Measurements from ENCODE around the gene LPAR3.
"Not testable (repeated sequence)": the region's sequence is repeated elsewhere in the genome, so short reads cannot be mapped to it uniquely, and the experiment has no call there.

Gene LPAR3, protein sequence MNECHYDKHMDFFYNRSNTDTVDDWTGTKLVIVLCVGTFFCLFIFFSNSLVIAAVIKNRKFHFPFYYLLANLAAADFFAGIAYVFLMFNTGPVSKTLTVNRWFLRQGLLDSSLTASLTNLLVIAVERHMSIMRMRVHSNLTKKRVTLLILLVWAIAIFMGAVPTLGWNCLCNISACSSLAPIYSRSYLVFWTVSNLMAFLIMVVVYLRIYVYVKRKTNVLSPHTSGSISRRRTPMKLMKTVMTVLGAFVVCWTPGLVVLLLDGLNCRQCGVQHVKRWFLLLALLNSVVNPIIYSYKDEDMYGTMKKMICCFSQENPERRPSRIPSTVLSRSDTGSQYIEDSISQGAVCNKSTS

DNA sequence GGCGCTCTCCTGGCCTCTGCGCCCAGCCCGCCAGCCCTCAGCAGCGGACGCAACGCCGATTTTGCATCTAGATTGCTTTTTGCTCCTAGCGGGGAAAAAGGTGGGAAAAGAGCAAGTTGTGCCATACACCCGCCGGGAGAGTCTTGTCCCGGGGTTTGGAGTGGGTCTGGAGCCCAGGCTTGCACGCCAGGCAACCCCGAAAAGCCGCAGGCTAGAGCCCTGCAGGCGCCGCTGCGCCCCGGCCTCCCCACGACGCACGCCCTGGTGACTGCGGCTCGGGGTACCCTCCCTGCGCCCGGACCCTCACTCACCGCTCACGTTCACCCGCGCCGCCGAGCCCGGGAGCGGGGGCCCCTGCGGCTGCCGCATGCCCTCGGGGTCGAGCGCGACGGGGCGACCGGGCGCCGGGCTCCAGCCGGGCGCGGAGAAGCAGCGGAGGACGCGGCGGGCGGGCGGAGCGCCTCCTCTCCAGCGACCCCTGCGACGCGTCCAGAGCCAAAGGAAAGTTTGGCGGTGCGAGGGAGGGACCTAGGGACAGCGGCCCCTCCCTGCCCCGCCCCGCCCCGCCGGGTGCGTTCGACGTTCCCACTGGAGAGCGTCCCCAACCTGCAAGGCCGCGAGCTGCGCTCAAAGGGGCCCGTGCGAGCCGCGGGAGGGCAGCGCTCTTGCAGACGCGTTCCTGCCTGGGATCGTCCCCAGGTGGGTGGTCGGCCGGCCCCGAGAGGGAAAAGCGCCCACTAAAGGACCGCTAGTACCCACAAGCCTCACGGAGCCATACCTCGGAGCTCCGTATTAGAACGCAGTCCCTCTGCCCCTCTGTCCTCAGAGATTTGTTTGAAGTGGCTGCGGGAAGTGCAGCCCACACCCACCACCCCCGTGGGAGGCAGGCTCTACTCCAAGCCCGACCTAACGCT, at the start of gene LPAR3:
LPAR3 (minus strand) TSS at position 502 of the 914 bp plus-strand sequence. CDS start 27,086 bp downstream, outside the sequence.
- DNase-seq, result no peak

DNA sequence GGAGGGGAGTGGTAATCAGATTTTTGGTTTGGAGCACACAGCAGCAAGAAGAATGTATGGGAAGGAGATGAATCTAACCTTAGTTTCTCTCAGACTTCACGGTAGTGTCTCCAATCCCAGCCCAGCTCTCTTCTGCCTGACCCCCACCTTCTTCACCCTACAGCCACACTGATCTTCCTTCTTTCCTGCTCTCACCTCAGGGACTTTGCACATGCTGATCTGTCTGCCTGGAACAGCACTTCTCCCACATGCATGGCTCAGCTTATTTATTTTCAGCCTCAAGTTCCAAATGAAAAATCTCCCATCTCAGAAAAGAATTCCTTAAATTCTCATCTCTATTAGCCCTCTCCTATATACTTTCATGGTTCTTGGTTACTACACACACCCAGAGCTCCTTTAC, 48.8 kb upstream of the LPAR3 start:
- DNase-seq, result no peak

DNA sequence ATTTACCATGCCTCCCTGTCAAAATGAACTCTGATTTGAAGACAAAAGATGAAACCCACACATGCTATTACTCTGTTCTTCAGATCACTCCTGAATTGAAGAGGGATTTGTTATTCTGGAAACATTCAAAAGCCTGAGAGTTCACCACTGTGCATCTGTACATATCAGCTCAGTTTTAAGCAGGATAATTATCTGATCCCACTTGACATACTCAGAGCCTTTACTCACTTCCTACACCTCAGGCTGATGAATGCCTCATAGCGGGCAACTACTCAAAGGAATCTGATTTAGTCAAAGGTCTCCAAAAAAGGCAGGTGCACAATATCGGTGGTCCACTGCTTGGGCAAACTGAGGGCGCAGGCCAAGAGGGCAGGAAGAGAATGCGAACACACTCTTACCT, 47.5 kb upstream of the LPAR3 start:
- DNase-seq, result no peak

DNA sequence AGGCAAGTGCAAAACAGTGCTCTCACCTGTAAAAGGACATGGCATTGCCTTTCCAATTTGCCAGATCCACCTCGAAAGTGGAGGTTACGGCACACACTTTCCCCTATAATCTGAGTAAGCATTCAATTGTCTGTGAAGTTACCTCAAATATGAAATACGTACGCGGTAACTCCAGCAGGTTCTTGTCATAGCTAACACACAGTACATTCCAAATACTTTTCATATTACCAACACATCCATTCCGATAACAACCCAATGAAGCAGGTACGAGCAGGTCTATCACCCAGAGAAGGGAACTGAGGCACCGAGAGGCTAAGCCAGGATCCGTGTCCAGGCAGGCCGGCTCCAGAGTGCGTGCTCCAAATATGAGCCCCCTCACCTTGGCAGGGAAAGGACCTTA, 46.8 kb upstream of the LPAR3 start:
- no peak for DNase-seq

DNA sequence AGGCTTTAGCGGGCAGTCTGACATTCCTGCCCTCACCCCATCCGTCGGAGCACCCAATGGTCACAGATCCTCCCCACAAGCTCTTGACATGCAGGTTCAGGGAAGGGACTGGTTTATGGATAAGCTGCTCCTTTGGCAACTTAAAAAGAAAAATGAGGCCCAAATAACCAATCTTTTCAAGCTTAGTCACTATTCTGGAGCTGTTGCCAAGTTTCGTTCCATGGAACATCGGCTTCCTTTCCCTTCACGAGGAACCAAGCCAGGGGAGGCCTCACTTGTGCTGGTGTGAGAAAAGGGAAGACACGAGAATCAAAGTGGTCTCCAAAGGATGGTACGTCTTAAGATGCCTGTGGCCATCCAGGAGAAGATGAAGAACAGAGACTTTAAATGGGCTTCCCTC, 46.1 kb upstream of the LPAR3 start:
- DNase-seq, result no peak

DNA sequence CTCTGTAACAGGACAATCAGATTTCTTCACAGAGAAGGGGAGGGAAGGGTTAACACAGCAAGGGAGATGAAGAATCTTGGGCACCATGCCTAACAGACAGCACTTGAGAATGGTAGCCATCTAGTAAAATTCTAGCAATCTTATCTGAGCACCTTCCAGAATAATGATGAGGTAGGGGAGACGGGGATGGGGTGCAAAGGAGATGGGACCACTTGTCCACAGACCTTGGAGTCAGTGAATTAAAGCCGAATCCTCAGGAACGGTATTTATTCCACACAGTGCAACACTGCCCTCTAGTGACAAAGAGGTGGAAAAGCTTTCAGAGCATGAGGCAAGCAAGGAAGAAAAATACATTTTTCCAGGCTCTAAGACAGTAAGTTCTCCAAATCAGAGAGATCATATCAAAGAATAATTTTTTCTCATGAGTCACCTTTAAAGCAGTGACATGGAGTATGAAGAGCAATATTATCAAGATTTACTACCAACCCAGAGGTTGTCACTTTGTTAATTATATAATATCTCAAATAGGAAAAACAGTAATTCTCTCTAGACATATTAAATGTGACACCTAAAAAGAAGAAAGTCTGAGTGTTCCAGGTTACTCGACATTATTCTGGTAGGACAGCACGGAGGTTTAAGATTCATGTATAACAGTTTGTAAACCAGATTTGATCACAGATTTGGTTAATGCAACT, 43.3 kb upstream of the LPAR3 start:
- no peak for DNase-seq

DNA sequence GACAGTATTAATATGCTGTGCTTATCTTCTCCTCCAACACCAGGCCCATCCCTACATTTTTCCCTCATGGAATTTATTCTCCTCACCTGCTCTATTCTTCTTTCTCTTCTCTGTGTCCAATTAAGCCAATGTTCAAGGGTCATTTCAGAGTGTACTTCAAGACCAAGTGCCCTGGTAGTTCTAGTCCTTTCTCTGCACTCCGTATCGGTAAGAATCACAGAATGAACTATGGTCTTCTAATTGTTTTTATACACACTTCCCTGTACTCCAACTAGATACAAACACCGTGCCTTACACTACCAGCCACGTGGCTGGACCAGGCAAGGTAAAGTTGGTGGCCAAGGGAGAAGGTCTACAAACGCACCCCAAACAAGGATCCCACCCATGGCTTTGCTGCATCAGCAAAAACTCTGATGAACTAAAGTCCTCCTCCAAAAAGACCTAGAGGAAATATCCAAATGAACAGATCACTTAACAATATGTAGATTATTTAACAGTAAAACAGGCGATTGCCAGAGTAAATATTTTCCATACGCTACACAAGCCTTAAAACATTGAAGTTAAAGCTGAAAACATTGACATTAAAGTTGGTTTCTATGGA, 40.1 kb upstream of the LPAR3 start:
- DNase-seq, result no peak

DNA sequence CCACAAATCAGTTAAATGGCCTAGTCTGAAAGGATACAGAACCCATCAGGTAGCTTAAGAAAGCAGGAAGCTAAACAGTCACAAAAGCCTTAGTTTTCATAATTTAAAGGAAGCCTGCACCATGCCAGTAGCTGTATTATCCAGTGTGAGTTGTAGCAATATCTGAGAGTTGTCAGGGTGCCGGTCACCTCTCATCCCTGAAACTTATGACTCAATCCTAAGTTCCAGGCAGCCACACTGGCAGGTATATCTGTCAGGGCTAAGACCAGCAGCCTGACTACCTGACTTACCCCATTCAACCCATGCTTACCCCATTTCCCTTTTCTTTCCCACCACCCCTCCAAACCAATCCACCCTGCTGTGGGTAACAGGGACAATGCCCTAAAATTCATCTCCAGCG, 37.8 kb upstream of the LPAR3 start:
- no peak for DNase-seq

DNA sequence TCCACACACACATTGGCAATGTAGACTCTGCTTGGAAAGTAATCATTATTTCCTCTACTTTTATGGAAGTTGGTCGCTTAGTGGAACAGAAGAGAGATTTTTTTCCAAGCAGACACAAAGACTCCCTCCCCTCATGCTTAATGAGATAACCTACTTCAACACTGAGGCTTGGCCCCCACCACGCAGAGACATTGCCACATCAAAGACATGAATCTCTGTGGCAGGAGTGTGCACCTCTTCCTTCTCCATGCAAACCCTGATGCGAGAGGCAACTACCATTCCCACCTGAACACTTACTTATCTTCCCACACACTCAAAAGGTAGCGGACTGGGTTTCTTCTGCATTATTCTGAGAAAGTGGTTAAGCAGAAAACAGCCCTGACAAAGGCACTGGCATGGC, 37.3 kb upstream of the LPAR3 start:
- no peak for DNase-seq

DNA sequence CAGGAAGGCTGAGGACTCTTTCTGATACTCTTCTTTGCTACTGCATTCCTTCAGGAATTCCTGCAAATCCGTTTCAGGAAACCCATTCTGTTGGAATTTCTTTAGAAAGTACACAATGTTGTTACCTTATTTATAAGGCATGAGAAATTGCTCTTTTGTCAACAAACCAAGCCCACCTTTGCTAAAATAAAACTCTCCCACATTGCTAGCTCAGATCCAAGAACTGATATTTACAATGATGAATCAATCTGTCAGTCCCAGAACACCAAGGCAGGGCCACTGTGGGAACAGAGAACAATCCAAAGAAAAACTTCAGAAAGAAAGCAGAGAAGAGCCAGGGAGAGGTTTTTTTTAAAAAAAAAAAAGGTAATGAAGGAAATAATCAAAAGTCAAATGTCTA, 36.6 kb upstream of the LPAR3 start:
- no peak for DNase-seq

DNA sequence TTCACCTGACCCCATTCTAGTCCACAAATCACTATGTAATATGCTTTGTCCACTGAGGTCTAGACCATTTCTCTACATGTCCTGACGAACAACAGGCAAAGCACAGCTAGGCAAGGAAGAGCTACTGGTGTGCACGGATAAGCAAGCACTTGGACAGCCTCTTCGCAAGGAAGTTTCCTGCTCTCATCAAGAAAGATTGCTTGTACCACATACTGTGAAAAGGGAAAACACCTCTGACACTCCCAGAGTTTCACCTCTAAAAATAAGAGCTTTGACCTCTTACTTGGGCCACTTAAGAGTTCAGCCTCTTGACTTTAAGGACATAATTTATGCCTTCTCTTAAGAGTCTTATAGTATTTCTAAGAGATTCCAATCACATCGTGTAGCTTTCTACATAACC, 36.0 kb upstream of the LPAR3 start:
- DNase-seq, result no peak

DNA sequence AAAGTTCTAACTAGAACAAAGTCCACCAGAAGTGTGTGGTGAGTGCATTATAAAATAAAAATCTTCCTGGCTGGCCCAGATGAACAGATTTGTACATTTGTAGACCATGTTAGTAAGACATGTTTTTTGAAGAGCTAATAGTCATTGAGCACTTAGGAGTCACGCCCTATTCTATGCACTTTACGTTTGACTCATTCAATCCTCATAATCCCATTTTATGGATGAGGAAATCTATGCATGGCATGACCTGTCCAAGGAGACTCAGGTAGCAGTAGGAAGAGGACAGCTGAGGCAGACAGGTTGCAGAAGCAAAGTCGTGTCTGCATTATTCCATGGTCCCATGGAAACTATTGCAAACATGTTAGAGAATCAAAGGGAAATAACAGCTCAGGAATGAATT, 30.3 kb upstream of the LPAR3 start:
- no peak for DNase-seq

DNA sequence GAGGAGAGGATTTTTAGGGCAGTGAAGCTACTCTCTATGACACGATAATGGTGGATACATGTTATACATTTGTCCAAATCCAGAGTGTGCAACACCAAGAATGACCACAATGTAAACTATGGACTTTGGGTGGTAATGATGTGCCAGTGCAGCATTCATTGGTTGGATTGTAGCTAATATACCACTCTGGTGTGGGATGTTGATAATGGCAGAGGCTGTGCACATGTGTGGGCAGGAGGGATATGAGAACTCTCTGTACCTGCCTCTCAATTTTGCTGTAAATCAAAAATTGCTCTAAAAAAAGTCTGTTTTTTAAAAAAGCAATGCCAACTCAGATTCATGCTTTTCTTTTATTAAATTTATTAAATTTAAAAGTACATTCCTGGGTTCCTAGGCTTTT, 27.2 kb upstream of the LPAR3 start:
- no peak for DNase-seq

DNA sequence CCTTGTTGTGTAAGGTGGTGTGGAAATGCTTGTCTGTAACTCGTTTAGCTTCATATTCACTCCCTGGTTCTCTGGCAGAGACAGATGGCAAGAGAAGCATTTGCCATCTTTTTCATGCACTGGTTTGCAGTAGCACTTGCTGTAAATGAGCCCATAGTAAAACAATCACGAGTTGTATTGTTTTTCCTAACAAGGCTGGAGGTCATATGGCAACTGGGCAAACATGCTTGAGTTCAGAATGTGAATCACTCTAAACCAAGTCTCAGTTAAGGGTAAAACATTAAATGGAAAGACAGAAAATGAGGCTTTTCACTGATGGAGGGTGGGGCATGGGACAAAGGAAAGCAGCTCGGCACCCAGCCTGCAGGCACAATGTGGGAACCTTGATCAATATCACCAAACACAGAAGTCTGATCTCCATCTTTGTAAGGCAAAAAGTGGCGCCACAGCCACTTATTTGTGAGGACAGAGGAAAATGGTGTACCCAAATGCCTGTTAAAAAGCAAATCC, 26.5 kb upstream of the LPAR3 start:
- no peak for DNase-seq

DNA sequence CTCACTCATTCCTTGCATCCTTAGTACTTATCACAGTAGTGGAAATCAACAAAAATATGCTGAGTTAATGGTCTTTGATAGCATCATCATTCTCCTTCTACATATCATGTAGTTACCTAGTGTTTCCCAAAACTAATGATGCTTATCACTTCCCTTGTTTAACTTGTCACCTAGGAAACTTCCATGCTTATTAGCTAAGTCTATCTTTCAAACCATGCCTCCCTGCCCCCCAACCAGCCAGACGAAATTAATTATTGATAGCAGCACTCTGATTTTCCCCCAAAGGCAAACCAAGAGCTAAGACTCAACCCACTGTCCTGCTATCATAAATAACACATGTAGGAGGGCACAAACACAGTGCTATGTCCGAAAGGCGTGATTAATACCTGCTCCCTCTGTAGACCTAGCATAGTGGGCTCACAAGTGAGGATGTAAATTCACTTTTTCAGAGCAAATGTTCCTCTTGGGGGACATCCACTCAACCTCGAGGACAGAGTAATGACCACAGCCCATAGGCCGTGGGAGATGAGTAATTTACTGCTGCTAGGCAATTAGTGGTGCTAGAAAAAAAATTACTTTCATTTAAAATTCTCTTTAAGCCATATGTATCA, 25.8 kb upstream of the LPAR3 start:
- DNase-seq, result no peak

DNA sequence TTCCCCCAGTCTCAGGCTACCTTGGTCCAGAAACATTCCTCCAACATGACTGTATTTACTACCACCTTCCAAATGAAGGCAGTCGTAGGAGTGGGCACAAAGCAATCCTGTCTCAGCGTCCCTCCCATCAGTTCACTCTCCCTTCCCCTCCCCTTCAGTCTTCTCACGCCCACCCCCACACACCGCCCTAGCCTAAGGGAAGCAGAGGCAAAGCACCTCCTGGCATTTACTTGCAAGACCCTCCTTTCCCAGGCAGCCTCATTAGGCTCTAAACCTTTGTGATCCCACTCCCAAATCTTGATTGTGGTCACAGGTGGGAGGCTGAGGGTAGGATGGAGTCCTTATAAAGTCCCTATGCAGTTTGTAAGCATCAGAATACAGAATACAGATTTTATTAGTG, 23.9 kb upstream of the LPAR3 start:
- no peak for DNase-seq

DNA sequence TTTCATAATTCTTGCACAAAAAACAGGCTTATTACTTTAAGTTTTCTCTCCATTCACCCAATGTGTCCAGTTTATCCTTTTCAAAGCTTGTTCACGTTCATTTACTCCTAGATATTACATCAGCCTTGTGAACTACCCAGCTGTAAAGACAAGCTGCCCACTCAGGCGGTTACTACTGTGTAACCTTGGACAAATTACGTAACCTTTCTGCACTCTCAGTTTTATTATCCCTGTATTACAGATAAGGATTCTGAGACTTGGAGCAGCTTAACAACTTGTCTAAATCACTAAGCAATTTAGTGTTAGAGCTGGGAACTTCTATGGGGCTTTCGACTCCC, 20.5 kb upstream of the LPAR3 start:
- no peak for DNase-seq

DNA sequence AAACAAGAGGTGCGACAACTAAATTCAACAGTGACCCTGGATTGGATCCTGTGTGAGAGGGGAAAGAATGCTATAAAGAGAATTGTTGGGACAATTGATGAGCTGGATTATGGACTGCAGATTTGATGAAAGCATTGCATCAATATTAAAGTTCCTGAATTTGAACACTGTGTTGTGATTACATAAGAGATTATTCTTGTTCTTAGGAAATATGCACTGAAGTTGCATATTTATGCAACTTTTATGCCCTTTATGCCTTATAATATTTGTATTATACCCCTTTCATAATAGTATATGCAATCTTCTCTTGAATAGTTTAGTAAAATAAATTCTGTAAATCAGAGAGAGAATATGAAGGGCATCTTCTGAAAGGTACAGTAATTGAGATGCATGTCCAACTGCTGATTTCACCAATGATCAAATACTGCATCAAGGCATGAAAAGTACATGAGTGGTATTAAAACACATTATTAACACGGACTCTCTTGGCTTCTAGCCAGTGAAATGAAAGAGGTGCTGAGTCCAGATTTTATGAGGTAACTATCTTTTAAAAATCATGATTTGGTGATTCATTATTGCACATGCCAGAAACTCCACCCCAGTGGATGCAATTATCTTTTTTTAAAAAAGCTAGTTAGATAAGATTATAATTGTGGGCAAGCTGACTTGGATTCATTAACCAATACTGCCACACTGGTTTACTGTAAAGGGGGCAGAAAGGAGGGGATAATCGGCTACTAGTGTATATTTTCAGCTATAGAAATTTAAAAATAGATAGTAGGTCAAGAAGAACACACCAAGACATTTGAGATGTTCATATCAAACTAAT, 19.9 kb upstream of the LPAR3 start:
- DNase-seq, result no peak

DNA sequence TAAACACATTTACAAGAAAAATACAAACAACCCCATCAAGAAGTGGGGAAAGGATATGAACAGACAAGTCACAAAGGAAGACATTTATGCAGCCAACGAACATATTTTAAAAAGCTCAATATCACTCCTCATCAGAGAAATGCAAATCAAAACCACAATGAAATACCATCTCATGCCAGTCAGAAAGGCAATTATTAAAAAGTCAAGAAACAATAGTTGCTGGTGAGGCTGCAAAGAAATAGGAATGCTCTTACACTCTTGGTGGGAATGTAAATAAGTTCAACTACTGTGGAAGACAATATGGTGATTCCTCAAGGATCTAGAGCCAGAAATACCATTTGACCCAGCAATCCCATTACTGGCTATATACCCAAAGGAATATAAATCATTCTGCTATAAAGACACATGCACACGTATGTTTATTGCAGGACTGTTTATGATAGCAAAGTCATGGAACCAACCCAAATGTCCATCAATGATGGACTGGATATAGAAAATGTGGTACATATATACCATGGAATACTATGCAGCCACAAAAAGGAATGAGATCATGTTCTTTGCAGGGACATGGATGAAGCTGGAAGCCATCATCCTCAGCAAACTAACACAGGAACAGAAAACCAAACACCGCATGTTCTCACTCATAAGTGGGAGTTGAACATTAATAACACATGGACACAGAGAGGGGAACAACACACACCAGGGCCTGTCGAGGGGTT, 15.9 kb upstream of the LPAR3 start:
- DNase-seq, result not testable (repeated sequence)

DNA sequence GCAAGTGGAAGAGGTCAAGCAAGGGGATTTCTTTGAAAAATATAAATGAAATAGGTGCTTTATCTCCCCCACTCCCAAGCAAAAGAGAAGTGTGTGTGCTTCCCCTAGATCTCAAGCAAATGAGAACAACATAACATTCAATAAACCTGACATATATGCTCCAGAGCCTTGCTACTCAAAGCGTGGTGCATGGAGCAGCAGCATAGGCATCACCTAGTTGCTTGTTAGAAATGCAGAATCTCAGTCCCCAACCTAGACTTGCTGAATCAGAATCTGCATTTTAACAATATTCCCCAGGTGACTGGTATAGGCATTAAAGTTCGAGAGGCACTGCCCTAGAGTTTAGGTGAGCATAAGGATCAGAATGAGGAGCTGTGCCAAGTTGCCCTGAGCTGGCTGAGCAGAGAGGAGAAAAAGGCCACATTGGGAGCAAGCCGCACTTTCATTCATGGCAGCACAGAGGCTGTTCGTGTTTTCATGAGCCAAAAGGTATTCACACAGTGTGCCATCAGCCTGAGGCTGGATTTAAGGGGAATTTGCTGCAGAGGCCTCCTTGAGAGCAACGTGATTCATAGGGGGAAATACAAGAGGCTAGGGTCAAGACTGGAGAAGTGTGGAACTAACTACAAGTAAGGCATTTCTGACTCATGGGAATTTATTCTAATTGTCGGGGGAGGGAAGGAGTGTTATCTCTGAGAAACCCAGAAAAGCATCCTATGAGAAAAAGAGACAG, 14.3 kb upstream of the LPAR3 start:
- DNase-seq, result no peak

All from SIG-M5 (cell line).